A549 treated with CORT108297 at 1 μM for 4 hours (cell line): ENCODE results near the gene TEX264. TPM values are rescaled to one million over a fixed set of nuclear protein-coding genes. Genes with fewer than 3 reads are reported as not detected.

Source experiments
- total RNA-seq: library from RNA; stranded (reverse); fragments of 200-300 nt; extraction: Qiagen RNA extraction; gene quantifications from 5 replicates; pipeline ENCODE4 v1.2.3, GENCODE V29; 2022

Gene TEX264, protein sequence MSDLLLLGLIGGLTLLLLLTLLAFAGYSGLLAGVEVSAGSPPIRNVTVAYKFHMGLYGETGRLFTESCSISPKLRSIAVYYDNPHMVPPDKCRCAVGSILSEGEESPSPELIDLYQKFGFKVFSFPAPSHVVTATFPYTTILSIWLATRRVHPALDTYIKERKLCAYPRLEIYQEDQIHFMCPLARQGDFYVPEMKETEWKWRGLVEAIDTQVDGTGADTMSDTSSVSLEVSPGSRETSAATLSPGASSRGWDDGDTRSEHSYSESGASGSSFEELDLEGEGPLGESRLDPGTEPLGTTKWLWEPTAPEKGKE
- 55.7 to 70.3 TPM (median 69.0 TPM) in 5 replicates for total RNA-seq

DNA sequence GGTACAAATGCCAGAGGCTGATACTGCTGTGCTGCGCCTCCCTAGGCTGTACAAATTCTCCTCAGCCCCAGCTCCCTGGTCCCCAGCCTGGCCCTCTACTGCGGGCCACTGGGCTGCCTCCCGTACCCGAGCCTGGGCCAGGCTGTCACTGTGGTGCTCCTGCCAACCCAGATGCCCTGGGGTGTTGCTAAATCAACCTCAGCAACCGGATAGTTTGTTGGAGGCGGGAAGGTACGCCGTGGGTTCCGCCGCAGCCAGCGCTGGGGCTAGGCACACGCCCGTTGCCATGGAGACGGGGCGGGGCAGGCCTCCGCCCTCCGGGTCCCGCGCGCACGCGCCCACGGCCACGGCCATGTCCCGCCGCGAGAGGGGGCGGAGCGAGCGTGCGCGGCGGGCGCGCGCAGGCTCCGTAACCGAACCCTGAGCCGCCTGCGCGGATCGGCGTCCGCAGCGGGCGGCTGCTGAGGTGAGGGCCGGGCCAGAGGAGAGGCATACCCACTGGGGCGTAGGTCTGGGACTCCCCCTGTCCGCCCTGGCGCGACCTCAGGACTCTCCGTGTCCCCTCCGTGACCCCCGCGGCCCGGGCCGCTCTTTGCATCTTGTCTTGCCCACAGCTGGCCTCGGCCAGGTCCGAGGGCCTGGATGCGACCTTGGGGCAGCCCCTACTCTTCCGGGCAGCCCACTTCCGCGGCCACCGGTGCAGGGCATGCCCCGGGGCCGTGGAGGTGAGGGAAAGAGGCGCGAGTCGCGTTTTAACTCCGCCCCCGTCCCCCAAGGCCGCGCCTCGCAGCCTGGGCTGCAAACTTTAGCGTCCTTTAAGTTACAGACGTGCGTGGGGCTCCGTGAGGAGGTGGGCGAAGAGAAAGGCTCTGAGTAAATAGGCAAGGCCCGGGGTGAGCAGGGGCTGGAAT lies at the start of gene TEX264:
TEX264 (plus strand) TSS at position 430 of the 911 bp plus-strand sequence. CDS start 3,053 bp downstream, outside the sequence.

DNA sequence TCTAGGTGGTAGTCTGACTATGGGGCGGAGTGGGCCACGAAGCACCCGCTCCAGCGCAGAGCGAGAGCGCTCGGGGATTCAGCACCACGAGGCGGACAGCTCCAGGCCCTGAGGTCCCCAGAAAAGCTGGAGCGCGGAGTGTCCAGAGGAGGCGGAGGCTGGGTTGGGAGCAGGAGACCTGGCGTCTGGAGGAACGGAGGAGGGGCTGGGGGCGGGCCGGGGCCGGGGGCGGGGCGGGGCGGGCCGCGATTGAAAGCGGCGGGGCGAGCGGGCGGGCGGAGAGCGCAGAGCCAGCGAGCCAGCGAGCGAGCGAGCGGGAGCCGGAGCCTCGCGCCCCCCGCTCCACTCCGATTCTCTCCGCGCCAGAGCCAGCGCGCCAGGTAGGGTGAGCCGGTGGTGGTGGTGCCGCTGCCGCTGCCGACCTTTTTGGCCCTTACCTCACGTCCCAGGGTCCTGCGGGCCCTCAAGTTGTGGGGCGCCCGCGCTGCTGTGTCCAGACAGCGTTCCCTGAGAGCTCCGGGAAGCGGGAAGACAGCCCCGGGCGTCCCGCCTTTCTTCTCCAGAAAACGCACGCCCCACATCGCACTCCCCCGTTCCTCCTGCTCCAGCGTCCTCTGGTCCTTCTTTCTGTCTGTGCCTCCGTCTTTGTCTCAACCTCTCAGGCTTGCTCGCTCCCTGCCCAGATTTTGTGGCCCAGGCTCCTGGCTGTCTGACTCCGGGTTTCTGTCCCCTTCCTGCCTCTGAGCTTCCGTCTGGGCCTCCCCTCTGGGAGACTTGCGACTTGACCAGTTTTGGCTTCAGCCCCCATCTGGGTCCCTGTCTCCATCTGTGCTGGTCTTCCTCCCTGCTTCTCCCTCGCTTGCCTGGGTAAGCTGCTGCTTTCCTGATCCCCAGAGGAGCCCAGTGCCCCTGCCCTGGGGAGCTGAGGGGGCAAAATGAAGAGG lies 36.0 kb downstream of the TEX264 start, which contains the start of gene GRM2:
GRM2 (plus strand) TSS at position 281 of the 944 bp plus-strand sequence. CDS start 1,916 bp downstream, outside the sequence.

Other genes starting within 250 kb of the TEX264 start
- 12.3 to 13.8 TPM (median 13.0 TPM) in 5 replicates for gene DCAF1, start 171.2 kb upstream of the TEX264 start, total RNA-seq
- 3.5 to 4.2 TPM (median 4.1 TPM) in 5 replicates for gene RAD54L2, start 132.5 kb upstream of the TEX264 start, total RNA-seq
- 0.01 to 0.05 TPM (median 0.03 TPM) in 4 of 5 replicates, not detected in the other for gene GRM2, start 35.8 kb downstream of the TEX264 start, total RNA-seq
- gene IQCF6, start 108.0 kb downstream of the TEX264 start, total RNA-seq = not detected in 5 replicates
- not detected in 5 replicates for gene IQCF2, start 190.4 kb downstream of the TEX264 start, total RNA-seq
- gene IQCF5, start 204.3 kb downstream of the TEX264 start, total RNA-seq = not detected in 5 replicates
- gene IQCF1, start 232.1 kb downstream of the TEX264 start, total RNA-seq = 0.20 TPM in 1 of 5 replicates, not detected in the others